GM21576 (cell line): ENCODE measurements around the gene KLHL22.

Experiments used
- ATAC-seq: cut with Tn5 transposase; IDR thresholded peaks from one replicate; pipeline ENCODE4 v1.9.1; 2021; ENCODE audit warnings: mild to moderate bottlenecking, moderate library complexity; ENCODE audit not compliant: unreplicated experiment

Gene KLHL22

GRCh38 chr22:20450551-20450906, 45.1 kb downstream of the KLHL22 start:
- no peak for ATAC-seq

- no peak for ATAC-seq
These were observed 45.6 kb downstream of the KLHL22 start for GRCh38 chr22:20449819-20450550.

- ATAC-seq: no peak
These were observed 47.0 kb downstream of the KLHL22 start for GRCh38 chr22:20448630-20449029.

- ATAC-seq: no peak
These were observed 49.1 kb downstream of the KLHL22 start for GRCh38 chr22:20446383-20446970.

GRCh38 chr22:20444325-20444724, 51.3 kb downstream of the KLHL22 start:
- ATAC-seq: no peak

- no peak for ATAC-seq
These were observed 52.9 kb downstream of the KLHL22 start for GRCh38 chr22:20442485-20443284.

GRCh38 chr22:20441631-20442484, 53.7 kb downstream of the KLHL22 start:
- no peak for ATAC-seq

- no peak for ATAC-seq
These were observed 54.7 kb downstream of the KLHL22 start for GRCh38 chr22:20440637-20441591.

GRCh38 chr22:20439928-20440575, 55.5 kb downstream of the KLHL22 start:
- no peak for ATAC-seq

GRCh38 chr22:20439556-20439927, 56.1 kb downstream of the KLHL22 start:
- ATAC-seq: no peak

GRCh38 chr22:20438678-20439492, 56.7 kb downstream of the KLHL22 start:
- ATAC-seq: no peak

- no peak for ATAC-seq
These were observed 57.2 kb downstream of the KLHL22 start for GRCh38 chr22:20438427-20438677.

- no peak for ATAC-seq
These were observed 57.8 kb downstream of the KLHL22 start, which contains the start of gene SCARF2 for GRCh38 chr22:20437613-20438426. Gene SCARF2, minus strand, starts transcription at chr22:20437825. Its CDS starts 71 bp downstream, at chr22:20437754.

- no peak for ATAC-seq
These were observed 58.6 kb downstream of the KLHL22 start for GRCh38 chr22:20436768-20437612.

- ATAC-seq: no peak
These were observed 59.3 kb downstream of the KLHL22 start for GRCh38 chr22:20436307-20436767.

GRCh38 chr22:20435436-20436306, 59.9 kb downstream of the KLHL22 start:
- ATAC-seq: no peak
